AG04450 (cell line): ENCODE measurements around the gene GOLGA6B. TPM values are rescaled to one million over a fixed set of nuclear protein-coding genes. Genes with fewer than 3 reads are reported as not detected.
"Not testable (repeated sequence)": the region's sequence is repeated elsewhere in the genome, so short reads cannot be mapped to it uniquely, and the experiment has no call there.

Experiments
- CTCF ChIA-PET: fragments of 300-600, 350-600 bp; formaldehyde crosslinking; extraction: SDS; loops from one replicate; lab custom pipeline; 2022; ENCODE audit warnings: antibody characterized with exemption, inconsistent platforms; lab: Charles Lee
- POLR2A ChIA-PET: fragments of 350-600 bp; formaldehyde crosslinking; extraction: SDS; loops from one replicate; lab custom pipeline; 2021; ENCODE audit warnings: antibody characterized with exemption, inconsistent platforms; lab: Yijun Ruan, JAX
- DNase-seq: peaks from one replicate; pipeline ENCODE4 v3.0.0-alpha.2; 2011; ENCODE audit warnings: low read depth, low spot score
- H3K27ac ChIP-seq: one replicate; pipeline ENCODE4 v1.5.1; 2012; ENCODE audit warnings: low read depth, low read length, control low read depth
- H3K27me3 ChIP-seq: one replicate; pipeline ENCODE4 v1.6.0; 2012; ENCODE audit warnings: low read length; ENCODE audit not compliant: control insufficient read depth, insufficient read depth
- H3K4me3 ChIP-seq: 2 replicates; pipeline ENCODE4 v1.5.1; 2011; ENCODE audit warnings: mild to moderate bottlenecking, low read depth, low read length, control low read depth
- H3K9me3 ChIP-seq: 2 replicates; pipeline ENCODE4 v1.5.1; 2012; ENCODE audit warnings: low read length; ENCODE audit not compliant: control insufficient read depth, insufficient read depth
- polyA plus RNA-seq: library from polyadenylated mRNA; depleted of rRNA; stranded (reverse); fragments of >200 nt; gene quantifications from 2 replicates; pipeline ENCODE4 v1.2.3, GENCODE V29; 2011
- TF ChIP-seq, protein P1 (sequence below): IDR thresholded peaks from 2 replicates; pipeline ENCODE4 v1.5.1; 2011; ENCODE audit warnings: low read depth, low read length, control low read depth, inconsistent platforms

The GOLGA6B gene
- polyA plus RNA-seq, 1 experiment: not detected

GRCh38 chr15:72616491-72617210 is 37.8 kb upstream of the GOLGA6B start:
- ChIA-PET POLR2A (no interaction called here), CTCF (no interaction called here)
- H3K9me3 ChIP-seq: no peaks in the 10 kb centered on the region
- H3K27ac ChIP-seq: no peak overlapping the region
- H3K27me3 ChIP-seq: peaks cover 6% of the 10 kb centered on the region
- no peak for DNase-seq
- no peak overlapping the region for H3K4me3 ChIP-seq
- TF ChIP-seq, protein P1, sequence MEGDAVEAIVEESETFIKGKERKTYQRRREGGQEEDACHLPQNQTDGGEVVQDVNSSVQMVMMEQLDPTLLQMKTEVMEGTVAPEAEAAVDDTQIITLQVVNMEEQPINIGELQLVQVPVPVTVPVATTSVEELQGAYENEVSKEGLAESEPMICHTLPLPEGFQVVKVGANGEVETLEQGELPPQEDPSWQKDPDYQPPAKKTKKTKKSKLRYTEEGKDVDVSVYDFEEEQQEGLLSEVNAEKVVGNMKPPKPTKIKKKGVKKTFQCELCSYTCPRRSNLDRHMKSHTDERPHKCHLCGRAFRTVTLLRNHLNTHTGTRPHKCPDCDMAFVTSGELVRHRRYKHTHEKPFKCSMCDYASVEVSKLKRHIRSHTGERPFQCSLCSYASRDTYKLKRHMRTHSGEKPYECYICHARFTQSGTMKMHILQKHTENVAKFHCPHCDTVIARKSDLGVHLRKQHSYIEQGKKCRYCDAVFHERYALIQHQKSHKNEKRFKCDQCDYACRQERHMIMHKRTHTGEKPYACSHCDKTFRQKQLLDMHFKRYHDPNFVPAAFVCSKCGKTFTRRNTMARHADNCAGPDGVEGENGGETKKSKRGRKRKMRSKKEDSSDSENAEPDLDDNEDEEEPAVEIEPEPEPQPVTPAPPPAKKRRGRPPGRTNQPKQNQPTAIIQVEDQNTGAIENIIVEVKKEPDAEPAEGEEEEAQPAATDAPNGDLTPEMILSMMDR: no peak

GRCh38 chr15:72623854-72624253 is 30.6 kb upstream of the GOLGA6B start:
- H3K27ac ChIP-seq, H3K9me3 ChIP-seq, H3K27me3 ChIP-seq, DNase-seq, POLR2A ChIA-PET, H3K4me3 ChIP-seq: not testable (repeated sequence)
- CTCF ChIA-PET: interaction anchor here (1.3 kb wide), 1 partner anchor 24 kb away, joined by 3 read pairs; no protein-coding TSS in a partner anchor

- H3K4me3 ChIP-seq, POLR2A ChIA-PET, H3K27me3 ChIP-seq, H3K27ac ChIP-seq, H3K9me3 ChIP-seq, DNase-seq: not testable (repeated sequence)
- CTCF ChIA-PET: interaction anchor here (1.9 kb wide), 1 partner anchor 27 kb away, joined by 10 read pairs; no protein-coding TSS in a partner anchor
Observed at GRCh38 chr15:72626153-72626552, 28.3 kb upstream of the GOLGA6B start.

DNA sequence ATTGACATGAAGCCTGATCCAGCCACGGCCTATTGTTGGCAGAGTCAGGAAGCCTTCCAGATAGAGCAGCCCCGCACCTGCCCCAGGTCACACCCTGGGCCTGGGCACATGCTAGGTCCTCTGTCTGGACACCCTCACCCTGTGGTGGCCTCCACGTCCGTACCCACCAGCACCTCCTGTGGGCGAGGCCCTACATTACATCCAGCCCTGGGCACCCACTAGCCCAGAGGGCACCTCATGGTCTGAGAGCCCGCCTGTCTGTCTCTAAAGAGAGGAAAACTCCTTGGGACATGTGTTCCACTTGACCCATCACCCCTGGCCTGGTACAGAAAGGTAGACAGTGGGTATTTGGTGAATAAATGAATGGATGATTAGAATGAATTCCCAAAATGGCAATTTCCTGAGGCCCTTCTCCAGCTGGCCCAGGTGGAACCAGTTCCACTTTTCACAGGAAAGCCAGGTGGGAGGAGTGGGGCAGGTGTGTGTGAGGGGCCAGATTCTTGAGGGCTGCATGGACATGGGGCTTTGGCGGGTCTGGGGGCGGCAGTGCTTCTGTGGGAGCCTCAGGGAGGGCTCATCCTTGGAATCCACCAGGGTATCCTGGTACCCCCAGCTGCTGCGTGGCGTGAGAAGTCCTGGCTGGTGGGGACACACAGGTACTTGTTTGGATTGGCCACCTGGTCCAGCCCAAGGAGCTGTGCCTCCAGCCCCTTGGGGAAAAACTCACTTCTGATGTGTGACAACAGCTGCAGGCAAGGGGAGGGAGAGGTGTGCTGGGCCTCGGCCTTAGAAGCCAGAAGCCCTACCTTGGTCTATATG is 26.0 kb upstream of the GOLGA6B start:
- H3K9me3 ChIP-seq, H3K4me3 ChIP-seq, CTCF ChIA-PET, DNase-seq, H3K27ac ChIP-seq, H3K27me3 ChIP-seq, POLR2A ChIA-PET: not testable (repeated sequence)
- TF ChIP-seq, protein P1: peak; percentile 15; the same call in 1 of the 2 replicates

GRCh38 chr15:72629068-72629570 is 25.4 kb upstream of the GOLGA6B start:
- CTCF ChIA-PET, H3K9me3 ChIP-seq, H3K4me3 ChIP-seq, POLR2A ChIA-PET, DNase-seq, H3K27ac ChIP-seq, H3K27me3 ChIP-seq: not testable (repeated sequence)

DNA sequence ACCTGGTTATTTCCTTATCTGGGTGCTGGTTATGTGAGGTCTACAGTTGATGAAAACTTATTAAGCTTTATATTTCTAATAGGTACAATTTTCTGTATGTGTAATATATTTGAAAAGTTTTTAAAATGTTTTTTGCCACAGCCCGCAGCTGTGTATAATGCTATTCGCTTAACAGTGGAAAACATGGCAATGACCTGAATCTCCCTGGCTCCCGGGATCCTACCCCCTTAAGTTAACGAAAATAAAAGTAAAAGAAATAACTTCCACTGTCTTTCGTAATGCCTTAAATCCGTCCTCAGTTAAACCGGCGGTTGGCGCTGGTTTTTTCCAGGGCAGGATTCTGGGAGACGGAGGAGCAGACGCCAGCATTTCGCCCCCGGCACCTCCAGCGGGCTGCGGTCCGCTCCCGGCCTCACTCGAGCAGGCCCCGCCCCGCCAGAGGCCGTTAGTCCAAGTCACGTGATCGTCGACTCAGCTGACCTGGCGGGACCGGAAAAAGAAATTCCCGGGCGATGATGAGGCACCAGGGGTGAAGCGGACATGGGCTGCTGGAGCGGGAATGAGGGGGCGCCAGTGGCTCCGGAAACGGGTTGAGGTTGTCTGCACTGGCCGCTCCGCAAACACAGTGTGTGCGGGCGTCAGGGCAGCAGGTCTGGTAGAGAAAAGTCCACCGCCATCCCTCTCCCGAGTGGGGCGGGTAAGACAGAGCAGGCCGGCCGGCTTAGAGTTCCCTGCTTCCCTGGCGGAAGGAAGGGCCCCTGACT is 17.8 kb upstream of the GOLGA6B start:
- H3K27ac ChIP-seq, CTCF ChIA-PET, H3K9me3 ChIP-seq, H3K27me3 ChIP-seq, POLR2A ChIA-PET: not testable (repeated sequence)
- H3K4me3 ChIP-seq: peak overlapping the region; percentile 44
- peak; percentile 26 for DNase-seq

DNA sequence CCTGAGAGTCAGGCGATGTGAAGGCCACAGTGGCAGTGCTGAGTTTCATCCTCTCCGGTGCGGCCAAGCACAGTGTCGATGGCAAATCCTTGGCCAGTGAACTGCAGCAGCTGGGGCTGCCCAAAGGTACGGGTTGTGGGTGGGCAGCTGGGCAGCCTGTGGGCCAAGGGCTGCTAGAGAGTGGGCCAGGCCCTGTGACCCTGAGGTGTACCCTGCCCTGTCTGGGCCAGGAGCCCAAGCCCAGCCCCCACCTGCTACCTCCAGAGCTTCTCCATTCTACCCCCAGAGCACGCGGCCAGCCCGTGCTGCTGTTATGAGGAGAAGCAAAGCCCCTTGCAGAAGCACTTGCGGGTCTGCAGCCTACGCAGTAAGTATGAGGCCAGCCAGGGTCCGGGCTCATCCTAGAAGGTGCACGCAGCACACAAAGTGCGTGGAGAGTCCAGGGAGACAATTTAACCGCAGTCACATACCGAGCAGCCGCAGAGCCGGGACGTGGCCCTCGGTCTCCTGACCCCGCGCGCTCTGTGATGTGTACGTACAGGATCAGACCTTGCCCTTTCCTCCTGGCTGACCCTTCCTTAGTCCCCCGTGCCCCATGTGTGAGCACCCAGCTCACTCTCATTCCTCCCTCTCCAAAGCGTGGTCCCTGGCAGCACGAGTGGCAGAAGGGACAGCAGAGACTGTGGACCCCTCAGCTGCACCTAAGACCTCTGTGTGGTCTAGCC is 14.6 kb upstream of the GOLGA6B start:
- H3K27ac ChIP-seq, POLR2A ChIA-PET, H3K9me3 ChIP-seq, CTCF ChIA-PET, DNase-seq, H3K4me3 ChIP-seq, H3K27me3 ChIP-seq: not testable (repeated sequence)

DNA sequence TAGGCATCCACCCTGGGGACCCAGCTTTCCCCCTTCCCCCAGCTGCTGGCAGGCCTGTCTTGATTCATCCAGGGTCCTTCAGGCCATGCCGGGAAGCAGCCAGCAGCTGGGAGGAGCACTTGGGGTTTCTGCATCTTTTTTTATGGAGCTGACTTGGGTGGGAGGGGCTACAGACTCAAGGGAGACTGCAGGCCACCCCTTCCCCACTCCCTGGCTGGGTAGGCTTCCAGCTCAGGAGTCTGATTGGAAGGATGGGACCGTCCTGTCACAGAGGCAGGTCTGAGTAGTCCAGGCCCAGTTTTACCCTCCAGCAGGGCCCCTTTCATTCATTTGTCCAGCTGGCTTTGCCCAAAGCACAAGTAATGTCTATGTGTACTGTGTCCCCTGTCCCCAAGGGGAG is 12.2 kb upstream of the GOLGA6B start:
- CTCF ChIA-PET, POLR2A ChIA-PET, H3K4me3 ChIP-seq, H3K27ac ChIP-seq, H3K9me3 ChIP-seq, DNase-seq, H3K27me3 ChIP-seq: not testable (repeated sequence)

- H3K4me3 ChIP-seq, CTCF ChIA-PET, H3K27me3 ChIP-seq, POLR2A ChIA-PET, H3K9me3 ChIP-seq, DNase-seq, H3K27ac ChIP-seq: not testable (repeated sequence)
Observed at GRCh38 chr15:72648631-72649253, 5.8 kb upstream of the GOLGA6B start.
